LNCAP (cell line): ENCODE results near the gene SLC34A1.

ENCODE experiments used
- TF ChIP-seq, protein P1 (sequence below): fragments of 450-650 bp; IDR thresholded peaks from 2 replicates; pipeline ENCODE4 v1.5.1; 2017; ENCODE audit warnings: mild to moderate bottlenecking

Gene SLC34A1

DNA sequence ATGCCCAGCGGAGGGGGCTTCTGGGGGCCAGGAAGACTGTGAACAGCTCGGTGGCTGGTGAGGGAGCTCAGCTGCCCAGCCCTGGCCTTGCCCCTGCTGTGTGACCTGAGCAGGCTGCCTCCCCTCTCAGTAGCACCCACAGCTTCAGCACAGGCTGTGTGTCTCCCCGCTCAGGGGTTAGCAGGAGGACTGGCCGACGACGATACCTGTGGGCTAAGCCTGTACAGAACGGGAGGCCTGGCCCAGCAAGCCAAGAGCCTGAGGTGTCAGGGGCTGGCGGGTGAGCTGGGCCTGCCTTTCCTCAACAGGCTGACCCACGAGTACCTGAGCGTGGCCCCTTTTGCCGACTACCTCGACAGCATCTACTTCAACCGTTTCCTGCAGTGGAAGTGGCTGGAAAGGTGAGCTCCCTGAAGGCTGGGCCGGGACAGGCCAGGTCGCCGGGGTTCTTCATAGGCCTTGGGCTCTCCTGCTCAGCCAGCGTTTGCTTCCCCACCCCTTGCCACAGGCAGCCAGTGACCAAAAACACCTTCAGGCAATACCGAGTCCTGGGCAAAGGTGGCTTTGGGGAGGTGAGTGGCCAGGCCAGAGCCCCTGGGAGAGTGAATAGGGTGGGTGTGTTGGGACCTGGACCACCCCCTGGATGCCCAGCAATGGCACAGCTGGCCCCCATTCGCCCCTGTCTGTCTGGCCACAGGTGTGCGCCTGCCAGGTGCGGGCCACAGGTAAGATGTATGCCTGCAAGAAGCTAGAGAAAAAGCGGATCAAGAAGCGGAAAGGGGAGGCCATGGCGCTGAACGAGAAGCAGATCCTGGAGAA lies 48.8 kb downstream of the SLC34A1 start:
- TF ChIP-seq, protein P1, sequence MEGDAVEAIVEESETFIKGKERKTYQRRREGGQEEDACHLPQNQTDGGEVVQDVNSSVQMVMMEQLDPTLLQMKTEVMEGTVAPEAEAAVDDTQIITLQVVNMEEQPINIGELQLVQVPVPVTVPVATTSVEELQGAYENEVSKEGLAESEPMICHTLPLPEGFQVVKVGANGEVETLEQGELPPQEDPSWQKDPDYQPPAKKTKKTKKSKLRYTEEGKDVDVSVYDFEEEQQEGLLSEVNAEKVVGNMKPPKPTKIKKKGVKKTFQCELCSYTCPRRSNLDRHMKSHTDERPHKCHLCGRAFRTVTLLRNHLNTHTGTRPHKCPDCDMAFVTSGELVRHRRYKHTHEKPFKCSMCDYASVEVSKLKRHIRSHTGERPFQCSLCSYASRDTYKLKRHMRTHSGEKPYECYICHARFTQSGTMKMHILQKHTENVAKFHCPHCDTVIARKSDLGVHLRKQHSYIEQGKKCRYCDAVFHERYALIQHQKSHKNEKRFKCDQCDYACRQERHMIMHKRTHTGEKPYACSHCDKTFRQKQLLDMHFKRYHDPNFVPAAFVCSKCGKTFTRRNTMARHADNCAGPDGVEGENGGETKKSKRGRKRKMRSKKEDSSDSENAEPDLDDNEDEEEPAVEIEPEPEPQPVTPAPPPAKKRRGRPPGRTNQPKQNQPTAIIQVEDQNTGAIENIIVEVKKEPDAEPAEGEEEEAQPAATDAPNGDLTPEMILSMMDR, result no peak

DNA sequence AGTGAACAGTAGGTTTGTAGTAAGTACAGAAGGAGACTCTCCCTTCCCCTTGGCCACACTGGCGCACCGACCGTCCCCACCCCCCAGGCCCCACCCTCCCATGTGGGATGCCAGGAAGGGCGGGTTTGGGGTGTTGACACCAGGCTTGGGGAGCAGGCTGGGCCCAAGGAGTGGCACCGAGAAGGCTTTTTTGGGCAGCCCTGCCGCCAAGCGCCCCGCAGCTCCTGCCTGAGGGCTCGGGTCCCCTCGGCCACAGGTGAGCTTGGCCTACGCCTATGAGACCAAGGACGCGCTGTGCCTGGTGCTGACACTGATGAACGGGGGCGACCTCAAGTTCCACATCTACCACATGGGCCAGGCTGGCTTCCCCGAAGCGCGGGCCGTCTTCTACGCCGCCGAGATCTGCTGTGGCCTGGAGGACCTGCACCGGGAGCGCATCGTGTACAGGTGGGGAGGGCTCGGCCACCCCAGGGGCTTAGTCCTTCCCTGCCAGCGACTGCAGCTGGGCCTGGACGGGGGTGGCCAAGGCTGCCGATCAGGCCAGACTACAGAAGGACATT lies 49.5 kb downstream of the SLC34A1 start:
- TF ChIP-seq, protein P1, result no peak

DNA sequence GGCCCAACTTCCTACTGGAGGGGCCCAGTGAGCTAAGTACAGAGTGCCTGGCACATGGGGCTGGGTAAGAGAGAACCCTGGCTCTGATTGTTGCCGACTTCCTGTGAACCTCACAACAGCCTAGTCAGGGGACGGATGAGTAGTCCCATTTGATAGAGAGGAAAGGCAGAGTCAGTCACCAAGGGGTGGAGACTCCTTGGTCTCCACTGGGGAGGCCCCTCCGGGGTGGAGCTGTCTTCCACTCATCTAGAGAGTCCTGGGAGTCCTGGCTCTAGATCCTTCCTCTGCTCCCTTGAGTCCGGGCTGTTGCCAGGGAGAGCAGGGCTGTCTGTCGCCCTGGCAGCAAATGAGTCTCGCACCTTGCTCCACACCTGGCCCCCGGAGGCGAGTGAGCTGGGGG lies 50.2 kb downstream of the SLC34A1 start:
- TF ChIP-seq, protein P1, result no peak

DNA sequence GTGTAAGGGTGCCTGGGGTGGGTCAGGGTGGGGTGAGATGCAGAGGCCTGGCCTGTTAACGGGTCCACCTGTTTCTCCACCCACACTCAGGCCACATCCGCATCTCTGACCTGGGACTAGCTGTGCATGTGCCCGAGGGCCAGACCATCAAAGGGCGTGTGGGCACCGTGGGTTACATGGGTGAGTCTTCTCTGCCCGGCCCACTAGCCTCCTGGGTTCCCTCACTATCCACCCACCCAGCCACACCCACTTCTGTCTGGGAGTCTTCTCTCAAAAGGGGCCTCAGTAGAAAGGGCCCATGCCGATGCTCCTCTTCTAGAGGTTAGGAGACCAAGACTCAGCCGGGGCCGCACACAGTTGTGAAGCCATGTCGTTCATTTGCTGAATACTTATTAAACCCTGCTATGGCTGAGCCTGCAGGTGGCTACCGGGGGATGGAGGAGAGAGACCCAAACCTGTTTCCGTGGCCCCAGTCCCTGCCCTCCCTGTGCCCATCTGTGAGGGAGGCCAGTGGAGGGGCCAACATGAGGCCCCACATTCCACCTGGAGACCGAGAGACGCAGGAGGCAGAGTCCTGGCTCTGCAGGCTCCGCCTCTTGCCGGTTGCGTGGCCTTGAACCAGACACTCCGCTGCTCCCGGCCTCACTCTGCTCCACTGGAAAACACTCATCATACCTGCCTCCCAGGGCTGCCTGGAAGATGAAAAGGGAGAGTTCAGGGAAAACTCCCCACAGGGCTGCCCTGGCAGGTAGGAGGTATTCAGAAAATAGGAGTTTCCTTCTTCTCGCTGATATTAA lies 50.9 kb downstream of the SLC34A1 start:
- TF ChIP-seq, protein P1, result no peak

DNA sequence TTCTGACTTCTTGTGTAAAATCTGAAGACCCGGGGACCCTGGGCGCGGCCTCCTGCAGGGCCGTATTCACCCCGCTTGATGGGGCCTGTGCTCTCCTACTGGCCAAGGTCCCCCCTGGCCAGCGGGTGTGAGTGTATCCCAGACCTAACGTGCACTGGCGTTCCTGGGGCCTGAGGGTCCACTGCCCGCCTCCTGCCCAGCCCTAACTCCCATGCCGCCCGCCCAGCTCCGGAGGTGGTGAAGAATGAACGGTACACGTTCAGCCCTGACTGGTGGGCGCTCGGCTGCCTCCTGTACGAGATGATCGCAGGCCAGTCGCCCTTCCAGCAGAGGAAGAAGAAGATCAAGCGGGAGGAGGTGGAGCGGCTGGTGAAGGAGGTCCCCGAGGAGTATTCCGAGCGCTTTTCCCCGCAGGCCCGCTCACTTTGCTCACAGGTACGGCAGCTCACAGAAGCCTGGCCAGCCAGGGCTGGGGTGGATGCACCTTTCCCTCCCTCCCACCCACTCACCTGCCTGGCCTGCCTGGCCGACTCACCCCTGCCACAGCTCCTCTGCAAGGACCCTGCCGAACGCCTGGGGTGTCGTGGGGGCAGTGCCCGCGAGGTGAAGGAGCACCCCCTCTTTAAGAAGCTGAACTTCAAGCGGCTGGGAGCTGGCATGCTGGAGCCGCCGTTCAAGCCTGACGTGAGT lies 51.8 kb downstream of the SLC34A1 start:
- TF ChIP-seq, protein P1, result no peak

DNA sequence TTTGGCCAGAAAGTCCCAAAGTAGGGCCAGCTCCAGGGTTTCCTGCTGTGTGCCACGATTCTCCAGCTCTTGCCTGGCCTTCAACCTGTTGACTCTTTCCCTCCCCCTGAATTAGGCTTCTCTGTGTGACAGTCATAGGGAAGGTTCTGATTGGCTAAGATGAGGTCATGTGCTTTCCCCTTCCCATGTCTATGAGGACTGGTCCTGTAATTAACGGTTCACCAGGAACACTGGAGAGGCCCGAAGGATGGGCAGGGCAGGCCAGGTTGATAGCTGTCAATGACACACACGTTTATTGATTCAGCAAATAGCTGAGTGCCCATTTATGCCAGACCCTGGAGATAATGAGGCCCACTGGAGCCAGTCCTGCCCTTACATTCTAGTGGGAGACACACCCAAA lies 53.4 kb downstream of the SLC34A1 start:
- TF ChIP-seq, protein P1, result no peak

DNA sequence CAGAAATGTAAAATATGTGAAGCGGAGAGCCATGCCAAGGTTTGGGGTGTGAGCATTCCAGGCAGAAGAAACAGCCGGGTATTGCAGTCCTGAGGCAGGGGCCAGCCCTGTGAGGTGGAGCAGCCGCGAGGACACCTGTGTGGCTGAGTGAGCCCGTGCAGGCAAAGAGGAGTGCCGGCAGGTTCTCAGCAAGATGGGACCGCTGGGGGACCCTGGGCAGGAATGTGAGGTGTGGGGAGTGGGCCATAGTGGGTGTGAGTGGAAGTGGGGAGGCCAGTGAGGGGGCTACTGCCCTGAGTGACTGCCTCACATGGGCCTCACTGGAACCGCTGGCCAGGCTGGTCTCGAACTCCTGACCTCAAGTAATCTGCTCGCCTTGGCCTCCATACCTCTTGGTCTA lies 54.2 kb downstream of the SLC34A1 start:
- TF ChIP-seq, protein P1, result no peak
